NCI-H2196 treated with DMSO at 0.1 percent for 48 hours (cell line): Measurements from ENCODE around the gene HTRA3.

Experiments used
- DNase-seq: peaks from one replicate; lab custom pipeline; 2025; ENCODE audit not compliant: unreplicated experiment; lab: John Stamatoyannopoulos, UW

Gene HTRA3

GRCh38 chr4:8322794-8323704, 53.5 kb downstream of the HTRA3 start:
- no peak for DNase-seq

- DNase-seq, result no peak
Observed at GRCh38 chr4:8323947-8324555, 54.5 kb downstream of the HTRA3 start.

GRCh38 chr4:8324640-8325239, 55.2 kb downstream of the HTRA3 start:
- DNase-seq, result no peak

- no peak for DNase-seq
Observed at GRCh38 chr4:8325291-8325973, 55.9 kb downstream of the HTRA3 start.

- no peak for DNase-seq
Observed at GRCh38 chr4:8326206-8326605, 56.7 kb downstream of the HTRA3 start.

- no peak for DNase-seq
Observed at GRCh38 chr4:8328456-8328855, 58.9 kb downstream of the HTRA3 start.

GRCh38 chr4:8328866-8329559, 59.5 kb downstream of the HTRA3 start:
- no peak for DNase-seq

- DNase-seq, result no peak
Observed at GRCh38 chr4:8329560-8329858, 60.0 kb downstream of the HTRA3 start.

GRCh38 chr4:8329859-8330761, 60.6 kb downstream of the HTRA3 start:
- DNase-seq, result no peak

- DNase-seq, result no peak
Observed at GRCh38 chr4:8330821-8331574, 61.4 kb downstream of the HTRA3 start.

GRCh38 chr4:8331575-8331955, 62.0 kb downstream of the HTRA3 start:
- no peak for DNase-seq

GRCh38 chr4:8332038-8332857, 62.7 kb downstream of the HTRA3 start:
- no peak for DNase-seq

- no peak for DNase-seq
Observed at GRCh38 chr4:8332891-8333331, 63.4 kb downstream of the HTRA3 start.

- no peak for DNase-seq
Observed at GRCh38 chr4:8333726-8334460, 64.3 kb downstream of the HTRA3 start.

- DNase-seq, result no peak
Observed at GRCh38 chr4:8334786-8335460, 65.4 kb downstream of the HTRA3 start.

- DNase-seq, result no peak
Observed at GRCh38 chr4:8335848-8336247, 66.3 kb downstream of the HTRA3 start.

GRCh38 chr4:8336412-8337075, 67.0 kb downstream of the HTRA3 start:
- DNase-seq, result no peak
